NOMO-1 treated with DMSO at 0.1 percent for 48 hours (cell line): ENCODE results near the gene TTLL11.

Experiments used
- DNase-seq: peaks from one replicate; lab custom pipeline; 2025; ENCODE audit not compliant: unreplicated experiment; lab: John Stamatoyannopoulos, UW

The TTLL11 gene

GRCh38 chr9:121886759-121887485 is 206.2 kb downstream of the TTLL11 start:
- no peak for DNase-seq

GRCh38 chr9:121885345-121885901 is 207.7 kb downstream of the TTLL11 start:
- DNase-seq: no peak

- no peak for DNase-seq
Measured at GRCh38 chr9:121884057-121884541, 209.0 kb downstream of the TTLL11 start.

GRCh38 chr9:121883281-121884056 is 209.6 kb downstream of the TTLL11 start:
- peak; percentile 60 for DNase-seq

- DNase-seq: no peak
Measured at GRCh38 chr9:121881920-121882500, 211.1 kb downstream of the TTLL11 start.

GRCh38 chr9:121880343-121880898 is 212.7 kb downstream of the TTLL11 start:
- DNase-seq: no peak

- DNase-seq: no peak
Measured at GRCh38 chr9:121878271-121878822, 214.8 kb downstream of the TTLL11 start.

- no peak for DNase-seq
Measured at GRCh38 chr9:121876658-121877271, 216.3 kb downstream of the TTLL11 start.

- DNase-seq: no peak
Measured at GRCh38 chr9:121876255-121876654, 216.9 kb downstream of the TTLL11 start.

GRCh38 chr9:121874524-121874923 is 218.6 kb downstream of the TTLL11 start:
- DNase-seq: no peak

GRCh38 chr9:121871431-121872025 is 221.6 kb downstream of the TTLL11 start:
- no peak for DNase-seq

- no peak for DNase-seq
Measured at GRCh38 chr9:121870271-121870670, 222.8 kb downstream of the TTLL11 start.

GRCh38 chr9:121868626-121869025 is 224.5 kb downstream of the TTLL11 start:
- DNase-seq: no peak

- no peak for DNase-seq
Measured at GRCh38 chr9:121866927-121867326, 226.2 kb downstream of the TTLL11 start.

GRCh38 chr9:121865884-121866283 is 227.2 kb downstream of the TTLL11 start:
- no peak for DNase-seq

GRCh38 chr9:121865060-121865459 is 228.0 kb downstream of the TTLL11 start:
- no peak for DNase-seq

- DNase-seq: no peak
Measured at GRCh38 chr9:121863955-121864354, 229.2 kb downstream of the TTLL11 start.

GRCh38 chr9:121862371-121863332 is 230.5 kb downstream of the TTLL11 start:
- DNase-seq: no peak
